GM19452 (cell line): Measurements from ENCODE around the gene MAD1L1.

ENCODE experiments used
- ATAC-seq: cut with Tn5 transposase; IDR thresholded peaks from one replicate; pipeline ENCODE4 v1.9.1; 2021; ENCODE audit not compliant: unreplicated experiment

Gene MAD1L1

DNA sequence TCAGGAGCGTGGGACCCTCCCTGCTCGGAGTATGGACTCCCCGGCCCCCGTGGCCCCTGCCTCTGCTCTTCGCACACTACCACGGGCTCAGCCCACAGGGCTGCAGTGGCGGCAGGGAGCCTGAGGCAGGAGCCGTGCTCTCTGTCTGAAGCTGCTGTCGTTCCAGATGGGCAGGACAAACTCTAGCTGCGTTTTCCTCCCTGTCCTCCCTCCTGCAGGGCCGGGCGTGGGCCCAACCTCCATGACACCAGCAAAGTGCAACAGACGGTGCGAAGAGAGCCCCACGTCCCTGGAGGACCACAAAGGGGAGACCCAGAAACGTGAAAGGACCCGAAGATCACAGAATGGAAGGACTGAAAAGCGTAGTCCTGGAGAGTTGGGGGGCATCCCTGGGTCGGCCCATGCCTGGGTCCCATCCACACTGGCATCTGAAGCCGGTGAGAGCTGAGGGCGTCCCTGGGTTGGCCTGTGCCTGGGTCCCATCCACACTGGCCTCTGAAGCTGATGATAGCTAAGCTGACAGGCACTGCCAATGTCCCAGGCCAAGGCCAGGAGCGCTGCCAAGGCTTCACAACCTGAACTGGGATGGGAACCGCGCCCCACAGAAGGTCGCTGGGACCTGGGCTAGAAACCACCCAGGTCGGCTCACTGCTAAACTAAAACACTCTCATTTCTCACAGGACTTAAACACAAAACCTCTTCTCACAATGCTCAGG, 267.0 kb downstream of the MAD1L1 start:
- ATAC-seq, result no peak

DNA sequence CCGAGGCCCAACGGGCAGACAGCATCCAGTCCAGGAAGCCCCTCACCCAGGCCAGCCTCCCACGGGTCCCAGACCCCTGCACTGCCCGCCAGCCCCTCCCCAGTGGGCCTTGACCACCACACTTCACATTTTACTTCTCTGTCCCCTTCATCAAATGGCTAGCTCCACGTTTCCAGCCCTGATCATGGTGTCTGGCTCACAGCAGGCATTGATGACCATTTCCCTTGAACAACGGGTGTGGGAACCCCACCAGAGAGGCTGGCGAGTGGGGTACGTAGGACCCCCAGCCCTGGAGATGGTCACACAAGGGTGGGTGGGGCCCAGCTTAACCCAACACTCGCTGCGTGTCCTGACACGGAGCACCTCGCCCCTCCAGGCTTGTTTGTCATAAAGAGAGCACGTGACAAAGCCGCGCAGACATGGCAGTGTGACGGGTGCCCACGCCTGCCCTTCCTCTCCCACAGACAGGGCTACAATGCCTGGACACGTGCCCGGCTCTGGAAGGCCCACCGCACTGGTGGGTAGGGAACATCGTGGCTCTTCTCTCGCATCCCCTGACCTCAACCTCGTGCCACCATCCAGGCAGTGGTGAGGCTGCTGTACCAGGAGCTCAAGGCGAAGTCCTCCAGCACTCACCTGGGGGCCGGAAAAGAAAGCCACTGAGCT, 267.7 kb downstream of the MAD1L1 start:
- no peak for ATAC-seq

DNA sequence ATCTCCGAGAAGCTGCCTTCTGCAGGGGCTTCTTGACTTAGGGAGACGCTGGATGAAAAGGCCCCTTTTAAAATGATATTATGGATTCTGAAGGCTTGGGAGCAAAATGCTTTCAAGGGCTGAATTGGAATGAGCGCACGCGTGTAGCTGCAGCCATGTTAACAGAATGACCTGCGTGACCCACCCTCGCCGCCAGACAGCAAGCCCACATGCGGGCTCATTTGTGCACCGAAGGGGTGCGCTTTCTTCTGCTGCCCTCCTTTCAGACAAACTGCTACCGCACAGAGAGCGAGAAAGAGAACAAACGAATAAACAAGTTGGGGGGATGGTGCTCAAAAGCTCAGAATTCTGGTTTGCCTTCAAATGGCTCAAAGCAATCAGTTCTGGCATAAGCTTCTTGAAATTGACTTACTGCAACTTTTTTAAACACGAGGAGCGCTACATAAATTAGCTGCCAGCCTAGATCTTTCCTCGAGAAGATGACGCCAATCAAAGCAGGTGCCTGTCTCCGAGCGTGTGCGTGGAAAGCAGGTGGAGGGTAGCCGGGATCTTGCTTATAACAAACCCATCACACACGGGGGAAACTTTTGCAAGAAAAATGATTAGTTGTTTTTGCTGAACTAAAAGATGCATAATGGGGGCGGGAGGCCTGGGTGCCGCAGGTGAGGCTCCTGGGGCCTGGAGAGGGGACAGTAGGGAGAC, 268.4 kb downstream of the MAD1L1 start:
- ATAC-seq, result no peak

DNA sequence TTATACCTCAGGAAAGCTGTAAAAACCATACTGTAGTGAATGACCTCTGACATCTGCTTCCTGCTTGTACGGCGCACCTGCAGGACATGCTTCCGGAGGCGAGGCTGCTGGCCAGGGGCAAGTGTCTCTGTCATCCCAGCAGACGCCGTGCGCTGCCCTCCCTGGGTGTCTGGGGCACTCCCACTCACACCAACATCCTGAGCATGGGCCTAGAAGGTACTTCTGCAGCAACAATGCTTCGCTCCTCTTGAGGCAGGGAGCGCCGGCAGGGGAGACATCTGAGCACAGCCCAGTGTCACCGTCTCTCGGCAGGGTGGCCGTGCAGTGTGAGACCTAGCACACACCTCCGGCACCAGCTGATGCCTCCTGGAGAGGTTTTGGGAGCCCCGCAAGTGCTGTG, 269.2 kb downstream of the MAD1L1 start:
- ATAC-seq, result no peak

DNA sequence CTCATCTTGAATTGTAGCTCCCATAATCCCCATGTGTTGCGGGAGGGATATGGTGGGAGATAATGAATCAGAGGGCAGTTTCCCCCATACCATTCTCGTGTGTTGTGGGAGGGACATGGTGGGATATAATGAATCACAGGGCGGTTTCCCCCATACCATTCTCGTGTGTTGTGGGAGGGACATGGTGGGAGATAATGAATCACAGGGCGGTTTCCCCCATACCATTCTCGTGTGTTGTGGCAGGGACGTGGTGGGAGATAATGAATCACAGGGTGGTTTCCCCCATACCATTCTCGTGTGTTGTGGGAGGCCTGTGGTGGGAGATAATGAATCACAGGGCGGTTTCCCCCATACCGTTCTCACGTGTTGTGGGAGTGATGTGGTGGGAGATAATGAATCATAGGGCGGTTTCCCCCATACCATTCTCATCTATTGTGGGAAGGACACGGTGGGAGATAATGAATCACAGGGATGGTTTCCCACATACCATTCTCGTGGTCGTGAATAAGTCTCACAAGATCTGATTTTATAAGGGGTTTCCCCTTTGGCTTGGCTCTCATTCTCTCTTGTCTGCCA, 271.0 kb downstream of the MAD1L1 start:
- ATAC-seq, result no peak

DNA sequence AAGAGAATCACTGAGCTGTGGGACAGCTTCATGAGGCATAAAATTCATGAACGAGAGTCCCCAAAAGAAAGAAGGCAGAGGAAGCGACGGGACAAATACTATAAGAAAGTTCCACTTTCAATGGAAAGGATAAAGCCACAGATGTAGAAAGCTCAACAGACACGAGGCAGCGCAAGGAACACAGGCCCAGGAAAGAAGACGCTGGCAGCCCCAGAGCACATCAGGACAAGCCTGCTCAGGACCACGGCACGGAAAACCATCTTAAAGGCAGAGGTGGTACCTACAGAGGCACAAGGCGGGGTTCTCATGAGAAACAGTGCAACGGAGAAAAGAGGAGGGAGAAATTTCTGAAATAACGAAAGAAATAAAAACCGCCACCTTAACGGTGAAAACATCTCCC, 273.4 kb downstream of the MAD1L1 start:
- no peak for ATAC-seq

DNA sequence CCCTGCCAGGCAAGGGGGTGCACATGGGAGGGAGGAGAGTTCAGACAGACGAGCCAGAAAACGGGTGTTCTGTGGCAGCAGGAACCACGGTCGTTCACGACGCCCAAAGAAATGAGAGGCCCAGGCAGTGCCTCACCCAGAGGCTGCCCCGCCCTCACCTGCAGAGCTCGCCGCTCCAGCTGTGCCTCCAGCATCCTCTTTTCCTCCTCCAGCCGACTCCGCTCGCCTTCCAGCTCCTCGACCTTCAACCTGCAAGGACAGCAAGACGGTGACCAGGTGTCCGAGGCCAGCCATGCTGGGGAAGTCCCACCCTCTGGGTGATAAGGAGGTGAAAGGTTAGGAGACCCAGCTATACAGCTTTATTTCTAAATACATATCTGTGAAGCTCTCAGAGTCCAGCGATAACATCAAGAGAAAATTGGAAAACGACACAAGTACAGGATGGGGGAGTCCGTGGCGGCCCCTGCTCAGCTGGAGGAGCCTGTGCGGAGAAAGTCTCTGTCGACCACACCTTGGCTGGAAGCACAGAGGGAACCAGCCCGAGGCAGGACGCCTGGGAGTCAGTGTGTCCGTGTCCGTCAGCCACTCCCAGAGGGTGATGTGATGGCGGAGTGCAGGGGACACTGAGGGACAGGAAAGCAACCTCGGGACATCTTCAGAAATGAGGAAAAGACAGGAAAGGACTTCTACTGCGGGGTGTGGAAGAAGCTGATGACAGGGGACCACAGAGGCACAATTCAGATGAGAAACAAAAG, 275.1 kb downstream of the MAD1L1 start:
- ATAC-seq, result no peak

DNA sequence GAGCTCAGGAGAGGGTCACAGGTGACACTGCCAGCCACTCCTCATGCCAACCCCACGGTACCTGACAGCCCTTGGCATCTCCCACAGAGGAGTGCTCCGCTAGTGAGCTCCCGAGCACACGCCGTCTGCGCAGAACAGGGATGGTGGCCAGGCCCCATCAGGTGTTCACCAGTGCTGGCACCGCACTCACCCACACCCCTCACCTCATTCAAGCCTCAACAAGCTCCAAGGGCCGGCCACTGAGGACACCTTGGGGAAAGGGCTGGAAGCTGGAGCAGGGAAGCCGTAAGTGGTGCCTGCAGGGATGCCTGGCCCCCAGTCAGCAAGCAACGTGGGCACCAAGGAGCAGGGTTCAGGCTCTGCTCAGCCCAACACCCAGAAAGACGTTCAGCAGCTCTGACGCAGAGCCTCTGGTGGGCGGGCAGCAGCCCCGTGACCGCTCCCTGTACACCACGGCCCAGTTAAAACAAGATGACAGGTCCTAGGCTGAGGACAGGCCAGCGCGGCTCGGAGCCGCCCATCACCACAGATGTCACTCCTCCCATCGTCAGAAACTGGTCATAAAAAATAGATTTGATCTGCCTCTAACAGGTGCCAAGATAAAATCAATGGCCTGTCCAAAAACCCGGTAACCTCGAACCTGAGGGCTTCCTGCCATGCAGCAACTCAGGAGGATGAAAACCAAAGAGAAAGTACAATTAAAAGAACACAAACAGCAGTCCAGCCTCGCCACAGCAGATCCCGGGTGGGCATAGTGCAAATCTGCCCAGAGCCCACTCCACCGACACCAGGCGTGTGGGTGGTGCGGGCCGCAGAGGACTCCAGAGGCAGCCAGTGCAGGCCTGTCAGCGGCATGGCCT, 275.9 kb downstream of the MAD1L1 start:
- no peak for ATAC-seq

DNA sequence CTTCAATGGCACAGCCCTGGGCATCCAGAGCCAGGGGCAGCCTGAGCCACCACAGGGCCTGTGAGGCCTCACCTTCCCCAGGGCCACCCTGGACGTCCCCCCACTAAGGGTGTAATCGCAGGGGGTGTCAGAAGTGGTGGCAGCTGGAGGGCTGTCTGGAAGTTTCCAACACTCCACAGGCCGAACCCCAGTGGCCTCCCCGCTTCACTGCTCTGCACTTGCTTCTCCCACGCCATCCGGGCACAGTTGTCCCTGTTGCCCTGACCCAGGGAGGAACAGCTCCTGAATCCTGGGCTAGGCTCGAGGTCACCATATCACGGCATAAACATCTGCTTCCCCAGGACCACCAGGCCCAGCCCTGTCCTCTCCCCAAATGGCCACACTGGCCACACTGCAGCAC, 276.6 kb downstream of the MAD1L1 start:
- ATAC-seq, result no peak

DNA sequence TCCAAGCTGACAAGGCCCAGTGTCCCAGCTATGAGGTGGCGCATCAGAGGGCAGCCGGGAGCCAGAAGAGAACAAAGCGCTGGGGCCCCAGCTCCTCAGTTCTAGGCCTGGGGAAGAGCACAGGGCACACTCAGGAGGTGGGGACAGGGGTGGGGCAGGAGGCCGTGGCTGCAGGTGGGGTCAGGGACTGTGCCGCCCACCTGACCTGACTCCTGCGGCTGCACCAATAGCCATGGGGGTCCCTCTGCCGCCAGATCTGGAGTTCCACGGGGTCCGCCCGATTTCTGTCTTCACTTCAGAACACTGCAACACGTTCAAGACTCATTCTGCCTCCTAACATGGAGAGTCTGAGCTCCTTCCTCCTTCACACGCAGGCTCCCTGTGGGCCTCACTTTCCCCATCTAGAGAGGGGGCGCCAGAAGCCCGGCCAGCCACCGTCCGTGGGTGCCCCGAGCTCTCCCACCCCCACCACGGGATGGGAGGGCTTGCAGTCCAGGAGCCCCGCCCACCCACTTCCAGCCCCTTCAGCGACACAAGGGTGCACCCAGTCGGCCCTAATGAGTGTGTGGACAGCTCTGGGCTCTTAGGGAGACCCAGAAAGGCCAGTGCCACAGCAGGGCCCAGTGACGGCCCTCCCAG, 278.3 kb downstream of the MAD1L1 start:
- no peak for ATAC-seq

DNA sequence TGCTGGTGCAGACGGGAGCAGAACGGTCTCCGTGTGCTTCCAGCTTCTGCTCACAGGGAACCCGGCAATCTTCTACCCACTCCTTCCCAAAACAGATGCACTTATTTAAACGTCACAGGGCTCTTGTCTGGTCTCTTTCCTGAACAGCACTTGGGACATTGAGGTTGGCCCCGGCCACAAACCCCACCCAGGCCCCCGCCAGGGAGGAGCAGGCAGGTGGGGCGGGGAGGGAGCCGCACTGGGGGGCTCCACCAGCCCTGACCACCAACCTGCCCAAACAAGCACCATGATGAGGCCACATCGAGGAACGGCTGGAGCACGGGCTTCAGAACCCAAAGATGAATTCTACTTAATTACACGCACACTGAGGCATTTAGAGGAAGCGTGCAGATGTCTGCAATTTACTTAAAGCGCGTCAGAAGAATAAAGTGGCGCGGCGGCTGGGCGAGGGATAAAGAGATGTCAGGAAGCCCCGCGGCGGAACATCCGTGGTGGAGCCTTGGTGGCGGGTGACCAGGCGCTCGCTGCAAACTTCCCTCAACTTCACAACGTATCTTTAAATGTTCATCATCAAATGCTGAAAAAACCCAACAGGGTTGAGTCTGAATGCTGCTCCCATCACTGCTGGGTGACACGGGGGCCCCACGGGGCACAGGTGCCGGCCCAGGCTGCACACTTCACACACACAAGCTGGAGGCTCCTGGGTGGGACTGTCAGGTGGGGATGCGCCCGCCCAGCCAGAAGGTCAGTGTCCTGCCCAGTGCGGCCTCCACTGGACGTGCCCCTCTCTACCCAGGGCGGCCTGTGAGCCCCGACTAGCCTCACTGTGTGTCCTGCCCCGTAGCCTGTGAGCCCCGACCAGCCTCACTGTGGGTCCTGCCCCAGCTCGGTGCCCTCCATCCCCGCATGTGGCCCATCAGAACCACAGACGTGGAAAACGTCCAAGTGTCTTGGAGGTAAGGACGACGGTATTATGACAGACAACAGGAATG, 279.2 kb downstream of the MAD1L1 start:
- ATAC-seq, result no peak

DNA sequence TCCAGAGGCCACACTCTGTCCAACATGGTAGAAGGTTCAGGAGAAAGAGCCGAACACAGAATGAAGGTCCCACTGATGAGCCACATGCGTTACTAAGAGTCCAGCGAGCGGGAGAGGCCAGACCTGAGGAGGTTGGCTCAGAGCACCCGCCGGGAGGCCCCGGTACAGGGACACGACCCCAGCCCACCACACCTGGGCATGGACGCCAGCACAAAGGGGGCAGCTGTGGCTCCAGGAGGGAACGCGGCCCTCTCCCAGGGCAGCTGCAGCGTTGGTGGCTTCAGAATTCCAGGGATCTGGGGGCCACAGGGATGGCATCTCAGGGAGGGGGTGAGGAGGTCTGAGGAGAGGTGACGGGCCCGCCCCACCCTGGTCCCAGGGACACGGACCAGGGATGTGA, 280.0 kb downstream of the MAD1L1 start:
- ATAC-seq, result no peak

DNA sequence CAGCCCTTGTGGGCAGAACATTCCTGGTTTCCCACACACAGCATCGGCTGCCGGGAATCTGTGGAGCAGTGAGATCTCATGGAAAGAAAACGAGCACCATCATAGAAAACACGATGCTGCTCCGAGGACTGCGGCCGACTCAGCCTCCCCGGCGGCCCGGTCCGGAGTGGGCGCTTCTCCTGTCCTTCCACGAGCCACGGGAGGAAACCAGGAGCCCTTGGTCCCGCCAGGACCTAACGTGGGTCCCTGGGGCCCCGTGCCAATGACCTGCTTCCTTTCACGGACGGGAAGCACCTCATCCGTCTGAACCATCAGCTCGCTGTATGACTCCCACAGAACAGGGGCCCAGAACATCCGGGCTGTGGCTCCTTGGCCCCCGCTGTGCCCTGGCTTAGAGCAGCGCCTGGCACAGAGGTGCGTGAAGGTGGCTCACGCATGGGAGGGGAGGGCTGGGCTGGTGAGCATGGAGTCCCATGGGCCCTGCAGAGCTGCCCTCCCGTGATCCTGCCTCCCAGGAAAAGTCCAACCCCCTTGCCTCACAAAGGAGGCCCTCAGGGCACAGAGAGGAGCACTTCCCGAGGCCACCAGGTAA, 280.5 kb downstream of the MAD1L1 start:
- no peak for ATAC-seq

DNA sequence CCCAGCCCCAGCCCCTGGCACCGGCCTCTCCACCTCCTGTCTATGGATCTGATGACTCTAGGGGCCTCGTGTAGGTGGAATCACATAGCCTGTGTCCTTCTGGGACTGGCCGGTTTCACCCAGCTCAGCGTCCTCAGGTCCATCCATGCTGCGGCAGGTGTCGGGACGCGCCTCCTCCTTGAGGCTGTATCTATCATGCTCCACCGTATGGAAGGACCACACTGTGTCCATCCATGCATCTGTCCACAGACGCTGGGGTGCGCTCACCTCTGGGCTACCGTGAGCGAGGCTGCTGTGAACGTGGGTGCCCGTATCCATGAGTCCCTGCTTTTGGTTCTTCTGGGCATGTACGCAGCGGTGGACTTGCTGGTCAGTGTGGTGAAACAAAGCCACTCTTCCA, 281.1 kb downstream of the MAD1L1 start:
- ATAC-seq, result no peak

DNA sequence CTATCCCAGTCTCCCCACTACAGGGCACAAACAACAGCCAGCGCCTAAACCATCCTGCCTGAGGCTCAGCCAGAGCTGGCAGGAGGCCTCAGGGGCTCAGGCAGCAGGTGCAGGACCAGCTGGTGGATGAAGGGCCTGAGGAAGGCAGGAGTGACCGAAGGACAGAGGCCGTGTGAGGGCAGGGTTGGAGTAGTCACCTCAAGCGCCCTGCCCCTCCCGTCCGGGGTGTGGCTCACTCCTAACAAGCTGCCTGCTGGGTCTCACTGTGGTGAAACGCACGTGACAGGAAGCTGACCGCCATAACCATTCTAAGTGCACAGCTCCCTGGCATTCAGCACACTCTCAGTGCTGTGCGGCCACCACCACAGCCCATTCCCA, 281.6 kb downstream of the MAD1L1 start:
- no peak for ATAC-seq

DNA sequence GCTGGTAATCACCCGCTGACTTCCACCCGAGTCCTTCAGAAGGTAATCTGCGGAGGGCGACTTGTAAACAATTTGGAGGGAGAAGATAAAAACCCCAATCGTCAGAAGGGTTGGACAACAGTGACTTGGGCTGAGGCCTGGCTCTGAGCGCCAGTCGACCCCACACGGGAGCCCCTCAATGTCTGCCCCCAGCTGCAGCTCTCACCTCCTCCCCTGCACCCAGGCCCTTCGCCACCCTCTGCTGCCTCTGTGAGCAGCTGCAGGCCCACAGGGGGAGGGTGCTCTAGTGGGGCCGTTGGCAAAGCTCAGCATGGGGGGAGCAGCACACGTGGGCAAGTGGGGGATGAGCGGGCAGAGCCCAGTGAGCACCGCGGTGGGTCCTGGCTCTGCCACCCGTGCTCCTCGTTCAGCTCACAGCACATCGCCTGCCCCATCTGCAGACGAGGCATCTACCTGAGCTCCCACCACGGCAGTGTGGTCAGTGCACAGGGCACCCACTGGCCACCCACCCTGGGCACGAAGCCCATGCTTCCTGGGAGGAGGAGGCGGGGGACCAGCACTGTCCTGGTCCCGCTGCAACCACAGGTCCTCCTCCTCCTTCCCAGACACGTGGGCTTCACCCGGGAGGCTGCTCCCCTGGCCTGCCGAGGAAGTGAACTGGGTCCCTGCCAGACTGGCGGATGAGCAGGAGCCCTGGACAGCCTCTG, 282.1 kb downstream of the MAD1L1 start:
- no peak for ATAC-seq

DNA sequence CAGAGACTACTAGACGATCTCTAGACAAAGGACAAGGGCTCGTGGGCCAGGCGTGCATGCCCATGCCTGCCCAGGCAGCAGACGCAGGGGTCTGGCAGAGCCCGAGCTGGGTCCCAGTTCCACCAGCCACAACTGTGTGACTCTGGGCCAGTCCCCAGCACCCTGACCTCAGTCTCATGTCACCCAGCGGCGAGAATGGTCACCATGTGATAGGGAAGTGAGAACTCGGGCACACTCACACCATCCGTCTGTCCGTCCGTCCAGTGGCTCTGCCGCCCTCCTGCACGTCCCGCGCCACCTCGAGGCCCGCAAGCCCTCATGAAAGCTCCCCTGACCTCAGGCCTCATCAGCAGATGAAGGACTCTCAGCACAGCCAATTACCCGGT, 282.7 kb downstream of the MAD1L1 start:
- ATAC-seq, result no peak

DNA sequence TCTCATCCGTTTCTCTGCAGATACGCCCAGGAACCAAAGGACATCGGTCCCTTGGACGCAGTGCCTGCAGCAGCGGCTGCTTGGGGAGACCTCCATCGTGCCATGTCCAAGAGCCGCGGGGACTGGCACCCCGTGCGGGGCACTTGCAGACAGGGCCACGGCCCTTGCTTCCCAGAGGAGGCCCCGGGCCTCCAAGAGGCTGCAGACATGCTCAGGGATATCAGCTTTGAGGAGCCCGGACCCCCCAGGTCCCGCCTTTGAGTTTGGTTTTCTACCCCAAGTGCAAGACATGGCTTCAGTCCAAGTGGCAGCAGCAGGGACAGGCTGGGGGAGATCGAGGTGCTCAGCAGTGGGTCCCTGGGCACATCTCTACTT, 283.1 kb downstream of the MAD1L1 start:
- ATAC-seq, result no peak
